ENCODE results near the gene MED27.

GRCh38 chr9:131845305-131846298, 234.1 kb downstream of the MED27 start:
- TF ChIP-seq CTCF (conservative IDR thresholded peaks at IDR 0.05; ENCODE audit: low read depth, low read length) (no peak), EZH2phosphoT487 (IDR thresholded peaks at IDR 0.05; ENCODE audit: borderline replicate concordance, low read length) (no peak)
